ENCODE results near the gene LYRM4. TPM values are rescaled to one million over a fixed set of nuclear protein-coding genes. Genes with fewer than 3 reads are reported as not detected.

Gene LYRM4
- total and polyA plus RNA-seq, 9 of the 15 experiments (the other 6 are each of a cell fraction or from before 2014, with no cell fraction given): 24.2 to 69.4 (median 41.8) TPM

DNA sequence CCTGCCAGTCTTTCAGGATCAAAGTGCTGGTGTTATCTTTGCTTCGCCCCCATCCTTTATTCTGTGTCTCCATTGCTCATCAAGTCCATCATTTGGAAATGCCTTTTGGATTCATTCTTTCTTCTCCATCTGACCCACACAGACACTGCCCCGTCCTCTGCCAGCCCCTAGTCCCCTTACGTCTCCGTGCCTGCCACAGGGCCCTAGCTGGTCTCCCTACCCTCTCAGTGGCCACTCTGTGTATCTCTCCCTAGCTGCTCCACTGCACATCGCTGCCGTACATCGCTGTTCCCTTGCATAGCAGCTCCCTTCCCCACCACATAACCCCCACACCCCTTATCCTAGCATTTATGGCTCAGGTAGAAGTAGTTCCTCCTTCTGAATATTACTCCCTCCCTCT, 159.9 kb downstream of the LYRM4 start:
- Histone ChIP-seq H3K27me3 (ENCODE audit: control insufficient read depth in 2 of 2, insufficient read depth in 2 of 2, low read length in 2 of 2) (no peaks in the 10 kb centered on the region), H3K79me2 (ENCODE audit: control insufficient read depth, insufficient read depth, low read length) (no peaks in the 10 kb centered on the region), H3K4me3 (no peak overlapping the region), H3K9me3 (replicated peaks; ENCODE audit: control insufficient read depth, insufficient read depth, low read depth, low read length) (no peaks in the 10 kb centered on the region), H3K4me1 (replicated peaks in 1 of 2; ENCODE audit: control insufficient read depth in 2 of 2, insufficient read depth in 2 of 2, low read length in 2 of 2) (peaks cover 0 to 7% of the 10 kb centered on the region in 2 experiments; a peak in 3 of 5 replicates), H3K9ac (ENCODE audit: insufficient read depth in 1 of 2, low read depth in 2 of 2, low read length in 2 of 2) (no peak overlapping the region), H3K9me1 (ENCODE audit: control insufficient read depth, insufficient read depth, low read length) (no peaks in the 10 kb centered on the region), H2AFZ (ENCODE audit: low read depth, low read length) (no peak overlapping the region), H3K36me3 (ENCODE audit: control insufficient read depth, insufficient read depth, low read length) (no peaks in the 10 kb centered on the region), H3K4me2 (ENCODE audit: insufficient read depth, low read length) (no peak overlapping the region), H4K20me1 (replicated peaks; ENCODE audit: control insufficient read depth, insufficient read depth, low read length) (no peaks in the 10 kb centered on the region), H3K27ac (ENCODE audit: extremely low read depth, low read depth, low read length) (no peak overlapping the region)
- TF ChIP-seq ZNF263 (CRISPR knock-in tag; IDR thresholded peaks at IDR 0.05; ENCODE audit: borderline replicate concordance) (no peak), CEBPB (tag; IDR thresholded peaks at IDR 0.05) (no peak), ZNF436 (CRISPR knock-in tag; IDR thresholded peaks at IDR 0.05) (no peak), RB1 (IDR thresholded peaks at IDR 0.05; ENCODE audit: low read depth) (no peak), RBM34 (IDR thresholded peaks at IDR 0.05; ENCODE audit: borderline replicate concordance, insufficient read depth, low read length) (no peak), ZBTB1 (CRISPR knock-in tag; IDR thresholded peaks at IDR 0.05; ENCODE audit: borderline replicate concordance, low read depth) (no peak), ZKSCAN1 (IDR thresholded peaks at IDR 0.05; ENCODE audit: low read depth, low read length) (no peak), E2F5 (CRISPR knock-in tag; IDR thresholded peaks at IDR 0.05) (no peak), ZNF12 (CRISPR knock-in tag; IDR thresholded peaks at IDR 0.05) (no peak), NR4A1 (CRISPR knock-in tag; IDR thresholded peaks at IDR 0.05) (no peak), NR4A1 (tag; IDR thresholded peaks at IDR 0.05) (no peak), POLR2B (IDR thresholded peaks at IDR 0.05; ENCODE audit: low read depth, partially characterized antibody) (no peak)
- TF ChIP-seq, protein P1, sequence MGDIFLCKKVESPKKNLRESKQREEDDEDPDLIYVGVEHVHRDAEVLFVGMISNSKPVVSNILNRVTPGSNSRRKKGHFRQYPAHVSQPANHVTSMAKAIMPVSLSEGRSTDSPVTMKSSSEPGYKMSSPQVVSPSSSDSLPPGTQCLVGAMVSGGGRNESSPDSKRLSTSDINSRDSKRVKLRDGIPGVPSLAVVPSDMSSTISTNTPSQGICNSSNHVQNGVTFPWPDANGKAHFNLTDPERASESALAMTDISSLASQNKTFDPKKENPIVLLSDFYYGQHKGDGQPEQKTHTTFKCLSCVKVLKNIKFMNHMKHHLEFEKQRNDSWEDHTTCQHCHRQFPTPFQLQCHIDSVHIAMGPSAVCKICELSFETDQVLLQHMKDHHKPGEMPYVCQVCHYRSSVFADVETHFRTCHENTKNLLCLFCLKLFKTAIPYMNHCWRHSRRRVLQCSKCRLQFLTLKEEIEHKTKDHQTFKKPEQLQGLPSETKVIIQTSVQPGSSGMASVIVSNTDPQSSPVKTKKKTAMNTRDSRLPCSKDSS (IDR thresholded peaks at IDR 0.05; ENCODE audit: low read depth, partially characterized antibody): no peak
- ChIA-PET POLR2A (interaction anchor here (0.6 to 1.9 kb wide), 2 partner anchors 9 to 105 kb away, joined by 3 to 5 read pairs; no protein-coding TSS in a partner anchor), CTCF (ENCODE audit: low intra/inter-chr PET ratio) (no interaction called here)
- no TSS peak for BruUV-seq (replicated peaks)
- ATAC-seq: no peak; the same call in 2 of the 3 replicates
- 47% methylated on average over 7 of the region's 7 CpGs for WGBS (ENCODE audit: insufficient coverage, low coverage, missing lambda C conversion rate)
- DNase-seq (ENCODE audit: extremely low read depth in 1 of 4, low spot score in 3 of 4): no peak
- no peak for FAIRE-seq
- intact Hi-C loops (cut with micrococcal nuclease) (no loop called here), in situ Hi-C loops (cut with MboI) (no loop called here)

Data from K562 (cell line).